Ascending aorta (tissue), 2 donors: ENCODE results near the gene RNF217. TPM values are rescaled to one million over a fixed set of nuclear protein-coding genes. Genes with fewer than 3 reads are reported as not detected.

Experiments
- DNase-seq, 2 donors: peaks; one replicate each; pipeline ENCODE4 v3.0.0-alpha.2; 2019; ENCODE audit warnings: low spot score in 2 of 2
- H3K27ac ChIP-seq, 2 donors: fragments of 200-600 bp; sonication (generic); one replicate each; pipeline ENCODE4 v1.5.1; 2016 to 2017; ENCODE audit warnings: mild to moderate bottlenecking in 1 of 2
- H3K27me3 ChIP-seq: fragments of 200-600 bp; sonication (generic); one replicate; pipeline ENCODE4 v1.5.1; 2017
- H3K36me3 ChIP-seq, 2 donors: fragments of 200-600 bp; sonication (generic); one replicate each; pipeline ENCODE4 v1.5.1; 2016
- H3K4me1 ChIP-seq, 2 donors: fragments of 200-600 bp; sonication (generic); one replicate each; pipeline ENCODE4 v1.5.1; 2016 to 2017; ENCODE audit warnings: mild to moderate bottlenecking in 1 of 2
- H3K4me3 ChIP-seq, 2 donors: fragments of 200-600 bp; sonication (generic); one replicate each; pipeline ENCODE4 v1.5.1; 2016 to 2017; ENCODE audit warnings: mild to moderate bottlenecking in 1 of 2
- H3K9me3 ChIP-seq, 2 donors: fragments of 200-600 bp; sonication (generic); one replicate each; pipeline ENCODE4 v1.5.1; 2016
- intact Hi-C: fragments of 100-400 bp; cut with DNase I; formaldehyde crosslinking; loops from one replicate; pipeline ENCODE4 v1.15.1; 2023
- total RNA-seq: library from RNA; depleted of rRNA; stranded (reverse); fragments of >200 nt; gene quantifications from one replicate; pipeline ENCODE4 v1.1.0, GENCODE V29; 2016
- TF ChIP-seq, protein P1 (sequence below), 3 experiments: fragments of 200-600 bp in 2 of 3; fragments of 450-650 bp in 1 of 3; sonication (generic) in 2 of 3; IDR thresholded peaks; one replicate each; pipeline ENCODE4 v1.5.1; 2016 to 2019; ENCODE audit warnings: antibody characterized with exemption in 3 of 3, mild to moderate bottlenecking in 1 of 3, moderate library complexity in 1 of 3

The RNF217 gene
- total RNA-seq, 1 donor from 2014 or later, result 7.3 TPM

GRCh38 chr6:124958149-124958548 lies 4.1 kb upstream of the RNF217 start:
- no peak overlapping the region for H3K4me3 ChIP-seq
- H3K9me3 ChIP-seq, result no peaks in the 10 kb centered on the region
- H3K4me1 ChIP-seq, result peaks cover 0 to 12% of the 10 kb centered on the region in 2 donors
- DNase-seq, result no peak
- intact Hi-C loops, result no loop called here
- peak overlapping the region in 1 of 2 donors; percentile 18 for H3K27ac ChIP-seq
- H3K27me3 ChIP-seq, result no peaks in the 10 kb centered on the region
- no peaks in the 10 kb centered on the region for H3K36me3 ChIP-seq
- TF ChIP-seq, protein P1, sequence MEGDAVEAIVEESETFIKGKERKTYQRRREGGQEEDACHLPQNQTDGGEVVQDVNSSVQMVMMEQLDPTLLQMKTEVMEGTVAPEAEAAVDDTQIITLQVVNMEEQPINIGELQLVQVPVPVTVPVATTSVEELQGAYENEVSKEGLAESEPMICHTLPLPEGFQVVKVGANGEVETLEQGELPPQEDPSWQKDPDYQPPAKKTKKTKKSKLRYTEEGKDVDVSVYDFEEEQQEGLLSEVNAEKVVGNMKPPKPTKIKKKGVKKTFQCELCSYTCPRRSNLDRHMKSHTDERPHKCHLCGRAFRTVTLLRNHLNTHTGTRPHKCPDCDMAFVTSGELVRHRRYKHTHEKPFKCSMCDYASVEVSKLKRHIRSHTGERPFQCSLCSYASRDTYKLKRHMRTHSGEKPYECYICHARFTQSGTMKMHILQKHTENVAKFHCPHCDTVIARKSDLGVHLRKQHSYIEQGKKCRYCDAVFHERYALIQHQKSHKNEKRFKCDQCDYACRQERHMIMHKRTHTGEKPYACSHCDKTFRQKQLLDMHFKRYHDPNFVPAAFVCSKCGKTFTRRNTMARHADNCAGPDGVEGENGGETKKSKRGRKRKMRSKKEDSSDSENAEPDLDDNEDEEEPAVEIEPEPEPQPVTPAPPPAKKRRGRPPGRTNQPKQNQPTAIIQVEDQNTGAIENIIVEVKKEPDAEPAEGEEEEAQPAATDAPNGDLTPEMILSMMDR (IDR thresholded peaks at IDR 0.05), result no peak

DNA sequence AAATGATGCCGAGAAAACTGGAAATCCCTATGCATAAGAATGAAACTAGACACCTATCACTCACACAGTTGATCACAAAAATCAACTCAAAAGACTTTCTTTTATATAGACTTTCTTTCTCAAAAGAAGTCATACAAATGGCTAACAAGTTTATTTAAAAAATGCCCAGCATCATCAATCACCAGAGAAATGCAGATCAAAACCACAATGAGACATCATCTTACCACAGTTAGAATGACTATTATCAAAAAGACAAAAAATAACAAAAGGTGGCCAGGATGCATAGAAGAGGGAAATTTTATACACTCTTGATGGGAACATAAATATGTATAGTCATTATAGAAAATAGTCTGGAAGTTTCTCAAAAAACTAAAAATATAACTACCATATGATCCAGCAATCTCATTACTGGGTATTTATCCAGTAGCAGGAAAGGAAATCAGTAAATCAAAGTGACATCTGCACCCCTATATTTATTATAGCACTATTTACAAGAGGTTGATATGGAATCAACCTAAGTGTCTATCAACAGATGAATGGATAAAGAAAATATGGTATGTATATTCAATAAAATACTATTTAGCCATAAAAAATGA lies 3.4 kb upstream of the RNF217 start:
- intact Hi-C loops, result no loop called here
- TF ChIP-seq, protein P1 (IDR thresholded peaks at IDR 0.05), result no peak
- Histone ChIP-seq H3K4me1 (peaks cover 0 to 12% of the 10 kb centered on the region in 2 donors), H3K36me3 (no peaks in the 10 kb centered on the region), H3K27ac (peak overlapping the region in 1 of 2 donors; percentile 13), H3K9me3 (no peaks in the 10 kb centered on the region), H3K27me3 (no peaks in the 10 kb centered on the region), H3K4me3 (no peak overlapping the region)
- DNase-seq, result no peak

- H3K27ac ChIP-seq, result peak overlapping the region; percentile 93 to 98
- TF ChIP-seq, protein P1 (IDR thresholded peaks at IDR 0.05), result no peak
- intact Hi-C loops, result loop anchor here (5.0 kb wide), 2 partner anchors 79 to 341 kb away; partner anchors contain the start of gene HDDC2
Observed at GRCh38 chr6:124960757-124961463, 1.3 kb upstream of the RNF217 start.

DNA sequence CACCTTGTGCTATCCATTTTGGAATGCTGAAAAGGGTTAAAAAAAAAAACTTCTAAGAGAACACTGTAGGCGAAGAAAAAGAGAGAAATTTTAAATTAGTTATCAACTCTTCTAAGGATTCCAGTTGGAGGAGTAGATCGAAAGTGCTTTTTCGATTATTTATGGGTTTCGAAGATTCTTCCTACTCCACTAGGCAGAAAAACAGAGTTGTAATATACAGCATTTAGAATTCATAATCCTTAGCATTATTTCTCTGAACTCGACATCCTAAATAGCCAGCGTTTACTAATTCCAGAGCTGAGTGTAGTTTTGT lies 817 bp upstream of the RNF217 start:
- TF ChIP-seq, protein P1 (IDR thresholded peaks at IDR 0.05), result no peak
- Histone ChIP-seq H3K9me3 (no peaks in the 10 kb centered on the region), H3K27ac (peak overlapping the region; percentile 93 to 98), H3K4me1 (peaks cover 0 to 19% of the 10 kb centered on the region in 2 donors), H3K4me3 (peak overlapping the region; percentile 87 to 90), H3K27me3 (no peaks in the 10 kb centered on the region), H3K36me3 (no peaks in the 10 kb centered on the region)
- intact Hi-C loops, result loop anchor here (5.0 kb wide), 2 partner anchors 79 to 341 kb away; partner anchors contain the start of gene HDDC2
- DNase-seq, result no peak

More at GRCh38 chr6:124960757-124961463, 1.3 kb upstream of the RNF217 start:
- H3K4me3 ChIP-seq, result peak overlapping the region; percentile 87 to 90
- peaks cover 0 to 15% of the 10 kb centered on the region in 2 donors for H3K4me1 ChIP-seq
- no peaks in the 10 kb centered on the region for H3K36me3 ChIP-seq
- no peaks in the 10 kb centered on the region for H3K27me3 ChIP-seq
- H3K9me3 ChIP-seq, result no peaks in the 10 kb centered on the region
- no peak for DNase-seq

DNA sequence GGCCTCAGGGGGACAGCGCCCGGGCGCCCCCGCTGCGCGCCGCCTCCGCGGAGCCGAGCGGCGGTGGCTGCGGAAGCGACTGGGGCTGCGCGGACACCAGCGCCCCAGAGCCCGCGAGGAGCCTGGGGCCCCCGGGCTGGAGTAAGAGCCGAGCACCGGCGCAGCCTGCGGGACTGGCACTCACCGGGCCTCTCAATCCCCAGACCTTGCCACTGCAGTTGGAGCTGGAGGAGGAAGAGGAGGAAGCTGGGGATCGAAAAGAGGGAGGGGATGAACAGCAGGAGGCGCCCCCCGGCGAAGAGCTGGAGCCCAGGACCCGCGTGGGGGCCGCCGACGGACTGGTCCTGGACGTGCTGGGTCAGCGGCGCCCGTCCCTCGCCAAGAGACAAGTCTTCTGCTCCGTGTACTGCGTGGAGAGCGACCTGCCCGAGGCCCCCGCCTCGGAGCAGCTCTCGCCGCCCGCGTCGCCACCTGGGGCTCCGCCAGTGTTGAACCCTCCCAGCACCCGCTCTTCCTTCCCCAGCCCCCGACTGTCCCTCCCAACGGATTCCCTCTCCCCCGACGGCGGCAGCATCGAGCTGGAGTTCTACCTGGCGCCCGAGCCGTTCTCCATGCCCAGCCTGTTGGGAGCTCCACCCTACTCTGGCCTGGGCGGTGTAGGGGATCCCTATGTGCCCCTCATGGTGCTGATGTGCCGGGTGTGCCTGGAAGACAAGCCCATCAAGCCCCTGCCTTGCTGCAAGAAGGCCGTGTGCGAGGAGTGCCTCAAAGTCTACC lies 590 bp downstream of the RNF217 start:
- H3K4me1 ChIP-seq, result peaks cover 0 to 31% of the 10 kb centered on the region in 2 donors
- DNase-seq, result peak in 1 of 2 donors; percentile 67
- no peaks in the 10 kb centered on the region for H3K27me3 ChIP-seq
- peak overlapping the region; percentile 87 to 90 for H3K4me3 ChIP-seq
- no peaks in the 10 kb centered on the region for H3K36me3 ChIP-seq
- peak overlapping the region; percentile 93 to 98 for H3K27ac ChIP-seq
- TF ChIP-seq, protein P1 (IDR thresholded peaks at IDR 0.05), result peak; percentile 3 to 22 (median 18)
- H3K9me3 ChIP-seq, result no peaks in the 10 kb centered on the region
- intact Hi-C loops, result loop anchor here (2.0 to 5.0 kb wide), 4 partner anchors 46 to 339 kb away; partner anchors contain the start of gene HDDC2
